Sigmoid colon (tissue), 4 donors: Measurements from ENCODE around the gene AKT1S1.

Experiments
- EP300 ChIP-seq, 4 donors: sonication (generic); formaldehyde crosslinking; IDR thresholded peaks; one replicate each; pipeline ENCODE4 v1.6.1; 2017; ENCODE audit warnings: antibody characterized with exemption in 4 of 4
- POLR2A ChIP-seq, 2 donors: fragments of 450-650 bp; IDR thresholded peaks; one replicate each; pipeline ENCODE4 v1.6.1; 2016; ENCODE audit warnings: antibody characterized with exemption in 2 of 2, mild to moderate bottlenecking in 2 of 2, moderate library complexity in 2 of 2
- TF ChIP-seq, protein P1 (sequence below), 4 experiments: fragments of 450-650 bp in 3 of 4; fragments of 200-600 bp in 1 of 4; IDR thresholded peaks; one replicate each; pipeline ENCODE4 v1.5.1; 2016 to 2019; ENCODE audit warnings: antibody characterized with exemption in 4 of 4, mild to moderate bottlenecking in 3 of 4, moderate library complexity in 2 of 4

DNA sequence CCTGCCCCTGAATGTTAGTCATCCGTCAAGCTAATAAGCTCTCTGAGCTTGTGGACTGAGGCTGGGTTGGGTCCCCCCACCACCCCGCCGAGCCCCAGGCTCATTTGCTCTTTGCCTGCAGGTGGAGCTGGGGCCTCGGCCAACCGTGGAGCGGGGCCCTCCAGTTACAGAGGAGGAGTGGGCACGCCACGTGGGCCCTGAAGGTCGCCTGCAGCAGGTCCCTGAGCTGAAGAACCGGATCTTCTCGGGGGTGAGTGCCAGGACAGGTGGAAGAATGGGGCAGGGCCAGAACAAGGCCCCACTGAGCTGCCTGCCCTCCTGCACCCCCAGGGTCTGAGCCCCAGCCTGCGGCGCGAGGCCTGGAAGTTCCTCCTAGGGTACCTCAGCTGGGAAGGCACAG lies 5.5 kb upstream of the AKT1S1 start:
- TF ChIP-seq EP300 (IDR thresholded peaks at IDR 0.05) = no peak
- TF ChIP-seq, protein P1, sequence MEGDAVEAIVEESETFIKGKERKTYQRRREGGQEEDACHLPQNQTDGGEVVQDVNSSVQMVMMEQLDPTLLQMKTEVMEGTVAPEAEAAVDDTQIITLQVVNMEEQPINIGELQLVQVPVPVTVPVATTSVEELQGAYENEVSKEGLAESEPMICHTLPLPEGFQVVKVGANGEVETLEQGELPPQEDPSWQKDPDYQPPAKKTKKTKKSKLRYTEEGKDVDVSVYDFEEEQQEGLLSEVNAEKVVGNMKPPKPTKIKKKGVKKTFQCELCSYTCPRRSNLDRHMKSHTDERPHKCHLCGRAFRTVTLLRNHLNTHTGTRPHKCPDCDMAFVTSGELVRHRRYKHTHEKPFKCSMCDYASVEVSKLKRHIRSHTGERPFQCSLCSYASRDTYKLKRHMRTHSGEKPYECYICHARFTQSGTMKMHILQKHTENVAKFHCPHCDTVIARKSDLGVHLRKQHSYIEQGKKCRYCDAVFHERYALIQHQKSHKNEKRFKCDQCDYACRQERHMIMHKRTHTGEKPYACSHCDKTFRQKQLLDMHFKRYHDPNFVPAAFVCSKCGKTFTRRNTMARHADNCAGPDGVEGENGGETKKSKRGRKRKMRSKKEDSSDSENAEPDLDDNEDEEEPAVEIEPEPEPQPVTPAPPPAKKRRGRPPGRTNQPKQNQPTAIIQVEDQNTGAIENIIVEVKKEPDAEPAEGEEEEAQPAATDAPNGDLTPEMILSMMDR (IDR thresholded peaks at IDR 0.05) = no peak
- TF ChIP-seq POLR2A (IDR thresholded peaks at IDR 0.05) = no peak
